A673 (cell line): Measurements from ENCODE around the gene ROR1.

Experiments used
- EZH2 ChIP-seq: fragments of 200-600 bp; sonication (generic); IDR thresholded peaks from 2 replicates; pipeline ENCODE4 v1.6.1; 2017; ENCODE audit warnings: borderline replicate concordance, low read depth, mild to moderate bottlenecking, mixed read lengths, antibody characterized with exemption, low read length; ENCODE audit not compliant: poor library complexity, severe bottlenecking
- TF ChIP-seq, protein P1 (sequence below): fragments of 300-800, 200-600 bp; sonication (generic); conservative IDR thresholded peaks from 2 replicates; pipeline ENCODE4 v1.5.1; 2017; ENCODE audit warnings: low read depth, mild to moderate bottlenecking, antibody characterized with exemption, low read length, moderate library complexity, mixed read lengths

DNA sequence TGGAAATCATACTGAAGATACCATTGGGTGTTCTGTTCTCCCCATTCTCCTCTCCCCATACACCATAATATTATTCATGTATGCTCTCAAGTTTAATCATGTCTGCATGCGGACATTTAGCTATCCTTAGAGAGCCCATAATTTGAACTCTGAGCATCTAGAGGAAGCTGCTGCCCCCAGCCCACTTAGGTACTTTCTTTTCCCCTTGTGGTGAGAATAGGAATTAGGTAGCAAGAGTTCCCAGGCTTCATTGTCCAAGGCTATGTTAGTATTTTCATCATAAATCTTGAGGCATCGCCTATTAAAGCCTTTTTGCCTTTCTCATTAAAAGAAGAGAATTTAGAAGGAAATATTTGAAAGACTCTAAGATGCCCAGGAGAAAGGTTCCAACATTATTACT is 96.3 kb downstream of the ROR1 start:
- TF ChIP-seq, protein P1, sequence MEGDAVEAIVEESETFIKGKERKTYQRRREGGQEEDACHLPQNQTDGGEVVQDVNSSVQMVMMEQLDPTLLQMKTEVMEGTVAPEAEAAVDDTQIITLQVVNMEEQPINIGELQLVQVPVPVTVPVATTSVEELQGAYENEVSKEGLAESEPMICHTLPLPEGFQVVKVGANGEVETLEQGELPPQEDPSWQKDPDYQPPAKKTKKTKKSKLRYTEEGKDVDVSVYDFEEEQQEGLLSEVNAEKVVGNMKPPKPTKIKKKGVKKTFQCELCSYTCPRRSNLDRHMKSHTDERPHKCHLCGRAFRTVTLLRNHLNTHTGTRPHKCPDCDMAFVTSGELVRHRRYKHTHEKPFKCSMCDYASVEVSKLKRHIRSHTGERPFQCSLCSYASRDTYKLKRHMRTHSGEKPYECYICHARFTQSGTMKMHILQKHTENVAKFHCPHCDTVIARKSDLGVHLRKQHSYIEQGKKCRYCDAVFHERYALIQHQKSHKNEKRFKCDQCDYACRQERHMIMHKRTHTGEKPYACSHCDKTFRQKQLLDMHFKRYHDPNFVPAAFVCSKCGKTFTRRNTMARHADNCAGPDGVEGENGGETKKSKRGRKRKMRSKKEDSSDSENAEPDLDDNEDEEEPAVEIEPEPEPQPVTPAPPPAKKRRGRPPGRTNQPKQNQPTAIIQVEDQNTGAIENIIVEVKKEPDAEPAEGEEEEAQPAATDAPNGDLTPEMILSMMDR: peak; percentile 32; the same call in 1 of the 2 replicates
- TF ChIP-seq EZH2: no peak
